ENCODE measurements around the gene DMAC2. TPM values are rescaled to one million over a fixed set of nuclear protein-coding genes. Genes with fewer than 3 reads are reported as not detected.

Gene DMAC2
- total and polyA plus RNA-seq, 2 of the 13 experiments (the other 11 are each of a cell fraction or from before 2014, with no cell fraction given), result 39.0 to 66.0 TPM

- TF ChIP-seq SRF (IDR thresholded peaks at IDR 0.05; ENCODE audit: low read depth, low read length) (no peak), RBM22 (optimal IDR thresholded peaks at IDR 0.05; ENCODE audit: low read length) (peak; percentile 44), ZNF672 (CRISPR knock-in tag; IDR thresholded peaks at IDR 0.05) (no peak), ZBTB38 (CRISPR knock-in tag; IDR thresholded peaks at IDR 0.05) (no peak), STAG1 (CRISPR knock-in tag; IDR thresholded peaks at IDR 0.05) (peak; percentile 57), CHD4 (IDR thresholded peaks at IDR 0.05; ENCODE audit: borderline replicate concordance, low read length) (no peak), SOX6 (IDR thresholded peaks at IDR 0.05) (no peak), SOX6 (CRISPR knock-in tag; IDR thresholded peaks at IDR 0.05) (no peak), TRAFD1 (CRISPR knock-in tag; IDR thresholded peaks at IDR 0.05; ENCODE audit: borderline replicate concordance) (no peak), TEAD3 (CRISPR knock-in tag; optimal IDR thresholded peaks at IDR 0.05; ENCODE audit: borderline replicate concordance) (no peak), ZNF687 (CRISPR knock-in tag; IDR thresholded peaks at IDR 0.05) (peak; percentile 27; the same call in 1 of the 2 replicates), ZEB1 (IDR thresholded peaks at IDR 0.05; ENCODE audit: insufficient replicate concordance, low read depth) (no peak), SP4 (CRISPR knock-in tag; IDR thresholded peaks at IDR 0.05) (0 out of 2 replicates have a peak, but pooled peaks have one; percentile 24), ZNF792 (CRISPR knock-in tag; IDR thresholded peaks at IDR 0.05) (no peak), ZSCAN29 (CRISPR knock-in tag; conservative IDR thresholded peaks at IDR 0.05) (no peak)
These were observed 8.0 kb downstream of the DMAC2 start (continued) for GRCh38 chr19:41431426-41432386.

Data from HepG2 (cell line).